Measurements from ENCODE around the gene AP2A2. TPM values are rescaled to one million over a fixed set of nuclear protein-coding genes. Genes with fewer than 3 reads are reported as not detected.

The AP2A2 gene
- total RNA-seq, 1 donor from 2014 or later, result 228 TPM

DNA sequence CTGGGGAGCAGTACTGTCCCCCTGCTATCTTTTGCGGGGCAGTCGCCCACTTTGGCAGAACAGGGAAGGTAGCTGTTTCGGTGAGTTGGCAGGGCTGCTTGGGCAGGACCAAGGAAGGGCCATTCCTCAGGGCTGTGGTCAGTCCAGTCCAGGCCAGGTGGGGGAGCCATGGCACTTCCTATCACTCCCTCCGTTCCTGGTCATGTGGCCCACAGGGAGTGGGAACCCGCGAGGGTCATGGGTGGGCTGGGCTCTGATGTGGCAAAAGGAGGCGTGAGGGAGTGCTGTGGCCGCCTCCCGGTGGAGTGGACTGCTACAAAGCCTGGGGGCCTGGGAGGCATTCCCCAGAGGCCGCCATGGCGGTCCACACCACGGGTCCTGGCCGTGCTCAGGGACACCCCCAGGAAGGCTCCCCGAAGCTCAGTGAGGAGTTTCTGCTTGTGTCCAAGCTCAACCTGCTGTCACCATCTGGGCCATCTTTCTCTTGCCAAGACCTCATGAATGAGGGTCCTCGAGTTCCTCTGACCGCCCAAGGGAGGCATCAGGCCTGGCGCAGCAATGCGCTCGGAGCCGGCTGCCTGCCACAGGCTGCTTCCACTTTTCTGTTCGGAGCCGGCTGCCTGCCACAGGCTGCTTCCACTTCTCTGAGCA is 27.0 kb upstream of the AP2A2 start:
- TF ChIP-seq, protein P1, sequence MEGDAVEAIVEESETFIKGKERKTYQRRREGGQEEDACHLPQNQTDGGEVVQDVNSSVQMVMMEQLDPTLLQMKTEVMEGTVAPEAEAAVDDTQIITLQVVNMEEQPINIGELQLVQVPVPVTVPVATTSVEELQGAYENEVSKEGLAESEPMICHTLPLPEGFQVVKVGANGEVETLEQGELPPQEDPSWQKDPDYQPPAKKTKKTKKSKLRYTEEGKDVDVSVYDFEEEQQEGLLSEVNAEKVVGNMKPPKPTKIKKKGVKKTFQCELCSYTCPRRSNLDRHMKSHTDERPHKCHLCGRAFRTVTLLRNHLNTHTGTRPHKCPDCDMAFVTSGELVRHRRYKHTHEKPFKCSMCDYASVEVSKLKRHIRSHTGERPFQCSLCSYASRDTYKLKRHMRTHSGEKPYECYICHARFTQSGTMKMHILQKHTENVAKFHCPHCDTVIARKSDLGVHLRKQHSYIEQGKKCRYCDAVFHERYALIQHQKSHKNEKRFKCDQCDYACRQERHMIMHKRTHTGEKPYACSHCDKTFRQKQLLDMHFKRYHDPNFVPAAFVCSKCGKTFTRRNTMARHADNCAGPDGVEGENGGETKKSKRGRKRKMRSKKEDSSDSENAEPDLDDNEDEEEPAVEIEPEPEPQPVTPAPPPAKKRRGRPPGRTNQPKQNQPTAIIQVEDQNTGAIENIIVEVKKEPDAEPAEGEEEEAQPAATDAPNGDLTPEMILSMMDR (IDR thresholded peaks at IDR 0.05; ENCODE audit: partially characterized antibody, unreplicated experiment), result peak; percentile 5
- H3K9me3 Mint-ChIP-seq (ENCODE audit: unreplicated experiment), result no peaks in the 10 kb centered on the region
- H3K36me3 Mint-ChIP-seq (ENCODE audit: unreplicated experiment), result no peaks in the 10 kb centered on the region
- no peaks in the 10 kb centered on the region for H3K4me1 Mint-ChIP-seq (ENCODE audit: low read depth, unreplicated experiment)
- H3K27me3 Mint-ChIP-seq (ENCODE audit: unreplicated experiment), result peaks cover 3% of the 10 kb centered on the region
- peak; percentile 48 for DNase-seq
- H3K27ac Mint-ChIP-seq (ENCODE audit: unreplicated experiment), result no peak overlapping the region
- H3K4me3 Mint-ChIP-seq (ENCODE audit: unreplicated experiment), result no peak overlapping the region

DNA sequence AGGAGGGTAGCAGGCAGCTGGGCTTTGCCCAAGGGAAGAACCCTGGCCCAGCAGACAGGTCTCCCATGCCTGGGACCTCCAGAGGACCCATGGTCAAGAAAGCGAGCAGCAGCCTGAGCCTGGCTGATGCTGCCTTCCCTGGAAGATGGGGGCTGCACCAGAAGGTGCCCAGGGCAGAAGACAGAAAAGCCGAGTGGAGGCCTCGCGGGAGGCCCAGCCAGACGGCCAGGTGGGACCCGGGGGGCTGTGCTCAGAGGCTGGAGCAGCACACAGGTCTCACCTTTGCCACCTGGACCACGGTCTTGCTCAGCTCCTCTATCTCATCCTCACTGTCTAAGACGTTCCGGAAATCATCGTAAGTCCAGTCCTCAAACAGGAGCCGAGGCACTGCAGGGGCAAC is 25.9 kb upstream of the AP2A2 start:
- Mint-ChIP-seq H3K27ac (ENCODE audit: unreplicated experiment) (no peak overlapping the region), H3K9me3 (ENCODE audit: unreplicated experiment) (no peaks in the 10 kb centered on the region), H3K27me3 (ENCODE audit: unreplicated experiment) (peaks cover 3% of the 10 kb centered on the region), H3K36me3 (ENCODE audit: unreplicated experiment) (no peaks in the 10 kb centered on the region), H3K4me3 (ENCODE audit: unreplicated experiment) (no peak overlapping the region), H3K4me1 (ENCODE audit: low read depth, unreplicated experiment) (no peaks in the 10 kb centered on the region)
- DNase-seq, result no peak
- TF ChIP-seq, protein P1 (IDR thresholded peaks at IDR 0.05; ENCODE audit: partially characterized antibody, unreplicated experiment), result no peak

DNA sequence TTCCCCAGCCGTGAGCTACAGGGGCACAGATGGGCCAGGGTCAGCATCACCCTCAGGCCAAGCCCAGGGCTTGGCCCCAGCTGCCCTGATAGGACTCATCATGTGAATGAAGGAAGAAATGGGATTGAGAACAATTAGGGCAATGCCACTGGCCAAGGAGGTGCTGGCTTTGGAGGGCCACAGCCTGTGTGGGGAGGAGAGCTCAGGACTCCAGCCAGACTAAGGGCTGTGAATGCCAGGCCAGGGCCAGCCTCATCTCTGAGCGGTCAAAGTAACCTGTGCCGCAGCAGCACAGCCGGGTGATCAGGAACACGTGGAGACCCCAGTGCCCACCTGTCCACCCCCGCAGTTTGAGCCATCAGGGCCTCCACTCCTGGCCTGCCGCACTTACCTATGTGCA is 25.1 kb upstream of the AP2A2 start:
- no peak overlapping the region for H3K27ac Mint-ChIP-seq (ENCODE audit: unreplicated experiment)
- peaks cover 2% of the 10 kb centered on the region for H3K27me3 Mint-ChIP-seq (ENCODE audit: unreplicated experiment)
- no peak overlapping the region for H3K4me3 Mint-ChIP-seq (ENCODE audit: unreplicated experiment)
- H3K4me1 Mint-ChIP-seq (ENCODE audit: low read depth, unreplicated experiment), result no peaks in the 10 kb centered on the region
- H3K36me3 Mint-ChIP-seq (ENCODE audit: unreplicated experiment), result no peaks in the 10 kb centered on the region
- DNase-seq, result no peak
- TF ChIP-seq, protein P1 (IDR thresholded peaks at IDR 0.05; ENCODE audit: partially characterized antibody, unreplicated experiment), result no peak
- no peaks in the 10 kb centered on the region for H3K9me3 Mint-ChIP-seq (ENCODE audit: unreplicated experiment)

DNA sequence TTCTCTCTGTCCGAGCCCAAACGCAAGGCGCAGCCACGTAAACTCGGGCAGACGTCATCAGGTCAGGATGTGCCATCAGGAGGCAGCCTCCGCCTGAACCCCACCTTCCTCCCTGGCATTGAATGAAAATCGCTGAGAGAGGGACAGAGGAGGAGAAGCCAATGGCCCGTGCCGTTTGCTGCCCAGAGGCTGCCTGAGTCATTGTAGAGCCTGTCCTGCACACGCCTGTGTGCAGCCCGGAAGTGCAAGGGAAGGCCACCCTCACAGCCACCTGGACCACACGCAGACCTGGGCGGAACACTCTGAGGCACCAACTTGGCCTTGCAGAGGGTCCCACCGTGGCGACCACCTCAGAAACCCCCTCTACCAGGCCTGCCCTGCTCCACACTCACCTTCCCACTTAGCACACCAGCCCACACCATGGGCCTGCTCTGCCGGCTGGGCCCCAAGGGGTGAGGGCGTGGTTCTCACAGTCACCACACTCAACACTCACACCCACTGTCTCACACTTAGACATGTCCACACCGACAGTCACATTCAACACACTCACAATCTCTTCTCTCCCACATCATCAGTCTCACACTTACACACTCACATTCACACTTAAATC is 24.1 kb upstream of the AP2A2 start:
- Mint-ChIP-seq H3K36me3 (ENCODE audit: unreplicated experiment) (no peaks in the 10 kb centered on the region), H3K9me3 (ENCODE audit: unreplicated experiment) (peaks cover 1% of the 10 kb centered on the region), H3K4me1 (ENCODE audit: low read depth, unreplicated experiment) (no peaks in the 10 kb centered on the region), H3K27ac (ENCODE audit: unreplicated experiment) (no peak overlapping the region), H3K4me3 (ENCODE audit: unreplicated experiment) (no peak overlapping the region), H3K27me3 (ENCODE audit: unreplicated experiment) (peaks cover 2% of the 10 kb centered on the region)
- TF ChIP-seq, protein P1 (IDR thresholded peaks at IDR 0.05; ENCODE audit: partially characterized antibody, unreplicated experiment), result no peak
- no peak for DNase-seq

DNA sequence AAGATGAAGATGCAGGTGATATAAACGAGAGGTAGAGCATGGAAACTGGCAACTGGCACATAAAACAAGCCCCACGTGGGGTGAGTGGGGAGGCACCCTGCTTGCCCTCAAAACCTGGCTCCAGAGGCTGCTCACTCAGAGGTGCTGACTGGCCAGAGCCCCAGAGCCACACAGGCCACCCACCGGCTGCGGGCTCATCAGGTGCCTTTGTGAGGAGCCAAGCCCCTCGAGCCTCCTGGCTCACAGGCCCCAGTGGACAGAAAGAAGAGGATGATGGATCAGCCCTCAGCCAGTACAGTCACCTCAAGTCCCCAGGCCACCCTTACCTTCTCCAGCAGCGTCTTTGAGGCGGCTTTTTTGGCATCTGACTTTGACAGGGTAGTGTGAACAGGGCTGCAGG is 21.3 kb upstream of the AP2A2 start:
- Mint-ChIP-seq H3K36me3 (ENCODE audit: unreplicated experiment) (no peaks in the 10 kb centered on the region), H3K27me3 (ENCODE audit: unreplicated experiment) (no peaks in the 10 kb centered on the region), H3K27ac (ENCODE audit: unreplicated experiment) (no peak overlapping the region), H3K4me3 (ENCODE audit: unreplicated experiment) (no peak overlapping the region), H3K4me1 (ENCODE audit: low read depth, unreplicated experiment) (no peaks in the 10 kb centered on the region), H3K9me3 (ENCODE audit: unreplicated experiment) (peaks cover 1% of the 10 kb centered on the region)
- no peak for DNase-seq
- TF ChIP-seq, protein P1 (IDR thresholded peaks at IDR 0.05; ENCODE audit: partially characterized antibody, unreplicated experiment), result no peak

Measured in glutamatergic neuron (in vitro differentiated cells).